ENCODE measurements around the gene RAD23B.

GRCh38 chr9:107269681-107270080 is 13.4 kb upstream of the RAD23B start:
- TF ChIP-seq TOX (CRISPR knock-in tag; IDR thresholded peaks at IDR 0.05; ENCODE audit: borderline replicate concordance) (no peak), ISL1 (CRISPR knock-in tag; IDR thresholded peaks at IDR 0.05) (no peak), TSHZ2 (CRISPR knock-in tag; IDR thresholded peaks at IDR 0.05) (no peak), CREB5 (CRISPR knock-in tag; IDR thresholded peaks at IDR 0.05; ENCODE audit: low read depth) (no peak), RARB (CRISPR knock-in tag; IDR thresholded peaks at IDR 0.05) (no peak), BACH2 (CRISPR knock-in tag; IDR thresholded peaks at IDR 0.05; ENCODE audit: borderline replicate concordance) (no peak), GLIS3 (CRISPR knock-in tag; IDR thresholded peaks at IDR 0.05) (no peak), OSR1 (CRISPR knock-in tag; IDR thresholded peaks at IDR 0.05) (no peak), TCF4 (CRISPR knock-in tag; IDR thresholded peaks at IDR 0.05; ENCODE audit: borderline replicate concordance) (no peak)
